Naive thymus-derived CD8-positive, alpha-beta T cell (primary cell): ENCODE data around the gene TMPRSS4. TPM values are rescaled to one million over a fixed set of nuclear protein-coding genes. Genes with fewer than 3 reads are reported as not detected.

ENCODE experiments used
- ATAC-seq, 2 donors: fragments of 150-1000 bp; cut with Tn5 transposase in 1 of 2; sonication (Bioruptor Pico), chemical (Tn5 transposase) in 1 of 2; 1 replicate in 1 of 2; 2 replicates in 1 of 2; pipeline ENCODE4 v1.10.0; 2021; ENCODE audit warnings: mild to moderate bottlenecking in 2 of 2, moderate library complexity in 2 of 2
- POLR2A ChIA-PET: fragments of 350-600 bp; sonication (Branson Sonifier 250); formaldehyde crosslinking; loops from one replicate; lab custom pipeline; 2021; ENCODE audit warnings: antibody characterized with exemption; lab: Charles Lee
- DNase-seq, 10 donors: peaks; one replicate each; pipeline versions ENCODE4 v3.0.0 to v3.0.0-alpha.2; 2020 to 2022
- H3K27ac Mint-ChIP-seq, 10 donors: one replicate each; pipeline ENCODE4 v1.8.0; 2020 to 2022; ENCODE audit warnings: mild to moderate bottlenecking in 10 of 10, mixed read lengths in 10 of 10, moderate library complexity in 4 of 10, inconsistent platforms in 1 of 10
- H3K27me3 Mint-ChIP-seq, 5 donors: one replicate each; pipeline ENCODE4 v1.8.0; 2021 to 2022; ENCODE audit warnings: mixed read lengths in 5 of 5
- H3K36me3 Mint-ChIP-seq, 3 donors: one replicate each; pipeline ENCODE4 v1.8.0; 2020 to 2022; ENCODE audit warnings: mixed read lengths in 3 of 3, mild to moderate bottlenecking in 2 of 3, inconsistent platforms in 1 of 3
- H3K4me1 Mint-ChIP-seq, 4 donors: one replicate each; pipeline ENCODE4 v1.8.0; 2021 to 2022; ENCODE audit warnings: mixed read lengths in 4 of 4
- H3K4me3 Mint-ChIP-seq, 10 donors: one replicate each; pipeline ENCODE4 v1.8.0; 2020 to 2022; ENCODE audit warnings: mild to moderate bottlenecking in 10 of 10, mixed read lengths in 10 of 10, moderate library complexity in 6 of 10, inconsistent platforms in 1 of 10
- H3K9me3 Mint-ChIP-seq, 9 donors: one replicate each; pipeline ENCODE4 v1.8.0; 2020 to 2022; ENCODE audit warnings: mixed read lengths in 9 of 9, mild to moderate bottlenecking in 3 of 9, inconsistent platforms in 1 of 9, moderate library complexity in 1 of 9
- polyA plus RNA-seq, 3 donors: library from polyadenylated mRNA; unstranded; fragments of 300-500 nt; fragmentation: Illumina TruSeq; gene quantifications; one replicate each; pipeline ENCODE4 v1.2.3, GENCODE V29; 2021
- total RNA-seq, 8 experiments: library from RNA in 2 of 8; stranded (reverse) in 2 of 8; gene quantifications; one replicate each; pipeline ENCODE4 v1.2.3 and lab custom pipeline; 2021 to 2026

TMPRSS4 gene
- total and polyA plus RNA-seq, 5 experiments from 2014 or later, result not detected

DNA sequence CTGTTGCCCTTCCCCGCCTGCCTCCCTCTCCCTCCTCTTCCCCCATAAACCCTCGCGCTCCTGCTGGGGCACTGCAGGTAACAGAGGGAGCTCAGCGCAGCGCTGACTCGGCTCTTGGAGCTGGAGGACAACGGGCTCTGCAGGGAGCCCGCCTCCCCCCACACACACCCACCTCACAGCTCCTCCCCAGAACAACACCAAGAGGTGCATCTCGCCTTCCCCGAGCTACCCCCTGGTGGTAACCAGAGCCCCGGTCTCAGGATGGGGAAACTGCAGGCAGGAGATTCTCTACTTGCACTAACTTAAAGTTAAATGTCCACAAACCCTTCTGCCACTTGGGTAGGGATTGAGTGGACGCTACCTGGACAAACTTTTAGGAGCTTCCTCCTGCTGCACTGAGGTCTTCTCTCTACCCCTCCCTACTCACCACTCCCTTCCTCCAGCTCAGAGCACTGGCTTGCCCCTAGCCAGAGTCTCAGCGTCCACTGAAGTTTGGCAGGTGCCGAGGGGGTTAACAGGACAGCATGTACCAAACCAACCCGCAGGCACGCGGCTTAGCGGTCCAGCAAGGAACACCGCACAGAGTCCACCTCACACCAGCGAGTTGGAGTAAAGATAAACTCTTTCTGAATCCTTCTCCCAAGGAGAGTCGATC is 79.8 kb downstream of the TMPRSS4 start:
- peak overlapping the region in 2 of 10 donors; percentile 41 to 58 for H3K4me3 Mint-ChIP-seq

DNA sequence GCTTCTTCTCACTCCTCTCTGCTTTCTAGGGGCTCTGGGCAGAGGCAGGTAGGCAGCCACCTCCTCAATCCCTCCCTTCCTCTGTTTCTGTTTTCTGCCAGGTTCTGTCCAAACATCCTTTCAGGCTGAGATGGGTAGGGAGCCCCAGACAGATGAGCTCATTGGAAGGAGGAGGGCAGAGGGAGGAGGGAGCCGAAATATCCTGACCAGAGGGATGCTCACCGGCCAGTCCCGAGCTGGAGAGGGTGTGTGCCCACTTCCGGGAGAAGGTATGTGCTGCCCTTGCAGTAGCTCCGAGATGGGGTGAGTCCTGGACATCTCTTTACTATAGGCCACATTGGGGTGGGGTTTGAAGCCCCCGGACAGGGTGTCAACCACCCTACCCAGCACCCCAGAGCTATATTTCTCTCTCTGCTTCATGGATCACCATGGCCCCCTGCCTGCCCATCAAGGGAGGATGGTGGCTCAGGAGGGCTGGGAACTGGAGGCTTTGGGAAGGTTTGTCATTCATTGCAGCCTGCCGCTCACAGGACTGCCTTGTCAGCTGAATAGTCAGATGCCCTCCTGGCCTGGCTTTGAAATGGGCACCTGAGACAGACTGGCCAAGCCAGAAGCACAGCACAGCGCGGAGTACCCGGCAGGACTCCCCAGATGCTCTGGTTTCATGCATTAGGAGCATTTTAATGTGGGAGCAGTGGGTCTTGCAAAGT is 80.5 kb downstream of the TMPRSS4 start:
- no peak overlapping the region for H3K27ac Mint-ChIP-seq
- peaks cover 12 to 25% (median 17%) of the 10 kb centered on the region in 4 donors for H3K4me1 Mint-ChIP-seq
- H3K36me3 Mint-ChIP-seq, result no peaks in the 10 kb centered on the region
- peaks cover 29 to 71% (median 47%) of the 10 kb centered on the region in 5 donors for H3K27me3 Mint-ChIP-seq
- POLR2A ChIA-PET, result interaction anchor here (0.9 kb wide), 1 partner anchor 16 kb away, joined by 3 read pairs; no protein-coding TSS in a partner anchor
- DNase-seq (no peak), ATAC-seq (no peak)
- no peaks in the 10 kb centered on the region for H3K9me3 Mint-ChIP-seq
- H3K4me3 Mint-ChIP-seq, result peak overlapping the region in 2 of 10 donors; percentile 41 to 58

More for the DNA sequence above, 79.8 kb downstream of the TMPRSS4 start:
- ATAC-seq (peak; percentile 67 to 80), DNase-seq (peak in 6 of 10 donors; percentile 9 to 48 (median 22))
- POLR2A ChIA-PET, result interaction anchor here (0.9 kb wide), 1 partner anchor 17 kb away, joined by 3 read pairs; no protein-coding TSS in a partner anchor
- Mint-ChIP-seq H3K27me3 (peaks cover 29 to 71% (median 47%) of the 10 kb centered on the region in 5 donors), H3K9me3 (no peaks in the 10 kb centered on the region), H3K27ac (no peak overlapping the region), H3K36me3 (no peaks in the 10 kb centered on the region), H3K4me1 (peaks cover 12 to 25% (median 17%) of the 10 kb centered on the region in 4 donors)

DNA sequence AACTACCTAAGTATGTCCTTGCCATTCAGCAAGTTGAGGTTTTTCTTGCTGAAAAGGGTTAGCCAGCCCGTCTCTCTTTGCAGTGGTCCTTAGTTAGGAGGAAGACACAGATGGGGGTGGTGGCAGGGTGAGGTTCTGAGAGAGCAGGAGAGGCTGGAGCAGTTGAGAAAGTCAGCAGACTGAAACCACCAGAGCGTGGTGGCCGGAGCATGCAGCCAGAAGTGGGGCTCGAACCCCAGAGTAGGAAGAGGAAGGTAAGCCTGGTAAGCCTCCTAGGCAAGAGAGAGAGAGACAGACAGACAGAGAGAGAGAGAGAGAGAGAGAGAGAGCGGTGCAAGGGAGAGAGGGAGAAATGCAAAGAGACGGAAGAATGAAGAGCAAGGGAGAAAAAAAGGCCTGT is 84.9 kb downstream of the TMPRSS4 start:
- DNase-seq (no peak), ATAC-seq (no peak)
- peaks cover 3 to 12% (median 6%) of the 10 kb centered on the region in 4 donors for H3K4me1 Mint-ChIP-seq
- H3K27ac Mint-ChIP-seq, result no peak overlapping the region
- H3K9me3 Mint-ChIP-seq, result no peaks in the 10 kb centered on the region
- POLR2A ChIA-PET, result no interaction called here
- no peaks in the 10 kb centered on the region for H3K36me3 Mint-ChIP-seq
- no peak overlapping the region for H3K4me3 Mint-ChIP-seq
- peaks cover 12 to 34% (median 23%) of the 10 kb centered on the region in 5 donors for H3K27me3 Mint-ChIP-seq

DNA sequence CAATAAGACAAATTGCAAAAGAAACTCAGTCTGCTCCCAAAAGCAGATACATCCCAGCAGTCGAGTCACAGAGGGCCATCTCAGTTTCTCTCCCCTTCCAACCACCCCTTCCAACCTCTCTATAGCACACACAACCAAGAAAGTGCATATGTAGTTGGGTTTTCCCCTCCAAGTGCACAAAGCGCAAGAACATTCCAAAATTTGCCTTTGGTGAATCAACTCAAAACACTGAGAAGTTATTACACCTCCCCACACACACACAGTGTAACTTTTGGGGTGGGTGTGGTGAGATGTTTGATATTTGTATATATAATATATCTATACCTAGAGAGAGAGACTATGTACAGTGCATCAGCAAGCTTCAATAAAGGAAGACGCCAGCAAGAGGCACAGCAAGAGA is 86.0 kb downstream of the TMPRSS4 start:
- Mint-ChIP-seq H3K4me1 (peaks cover 0 to 3% (median 1%) of the 10 kb centered on the region in 4 donors), H3K4me3 (no peak overlapping the region), H3K9me3 (no peaks in the 10 kb centered on the region), H3K27ac (no peak overlapping the region), H3K36me3 (no peaks in the 10 kb centered on the region), H3K27me3 (peaks cover 5 to 23% (median 16%) of the 10 kb centered on the region in 5 donors)
- ATAC-seq (no peak), DNase-seq (no peak)
- POLR2A ChIA-PET, result no interaction called here

DNA sequence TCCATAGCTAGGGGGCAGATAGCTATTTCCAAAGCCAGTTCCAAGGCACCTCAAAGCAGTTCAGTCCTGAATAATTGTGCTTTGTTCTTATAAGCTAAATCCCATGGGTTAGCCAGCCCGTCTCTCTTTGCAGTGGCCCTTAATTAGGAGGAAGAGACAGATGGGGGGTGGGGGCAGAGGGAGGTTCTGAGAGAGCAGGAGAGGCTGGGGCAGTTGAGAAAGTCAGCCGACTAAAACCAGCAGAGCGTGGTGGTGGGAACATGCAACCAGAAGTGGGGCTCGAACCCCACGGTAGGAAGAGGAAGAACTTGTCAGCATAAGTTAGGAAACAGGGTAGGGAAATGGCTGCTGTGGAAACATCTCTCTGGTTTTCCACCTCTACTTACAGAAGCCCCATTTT is 86.6 kb downstream of the TMPRSS4 start:
- H3K4me1 Mint-ChIP-seq, result peaks cover 0 to 2% (median 0%) of the 10 kb centered on the region in 4 donors
- no peak overlapping the region for H3K27ac Mint-ChIP-seq
- no peaks in the 10 kb centered on the region for H3K9me3 Mint-ChIP-seq
- POLR2A ChIA-PET, result no interaction called here
- DNase-seq, result no peak
- H3K4me3 Mint-ChIP-seq, result no peak overlapping the region
- peaks cover 4 to 17% (median 12%) of the 10 kb centered on the region in 5 donors for H3K27me3 Mint-ChIP-seq
- no peaks in the 10 kb centered on the region for H3K36me3 Mint-ChIP-seq
- ATAC-seq, result no peak

DNA sequence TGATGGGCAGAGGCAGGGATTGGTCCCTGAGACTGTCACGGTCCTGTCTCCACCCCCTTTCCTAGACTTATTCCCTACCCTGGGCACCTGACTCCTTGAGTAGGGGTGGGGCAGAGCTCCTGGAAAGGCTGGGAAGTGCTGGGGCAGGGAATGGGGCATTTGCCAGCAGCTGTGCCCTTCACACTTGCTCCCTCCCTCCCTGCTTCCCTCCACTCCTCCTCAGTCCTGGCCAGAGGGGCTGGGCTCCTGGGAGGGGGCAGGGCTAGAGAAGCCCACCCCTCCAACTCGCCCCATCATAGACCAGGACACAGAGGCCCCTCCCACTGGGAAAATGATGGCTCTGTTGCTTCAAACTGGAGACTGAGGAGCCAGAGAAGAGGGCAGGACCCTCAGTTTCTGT is 88.0 kb downstream of the TMPRSS4 start:
- peaks cover under 1 to 16% (median 3%) of the 10 kb centered on the region in 5 donors for H3K27me3 Mint-ChIP-seq

DNA sequence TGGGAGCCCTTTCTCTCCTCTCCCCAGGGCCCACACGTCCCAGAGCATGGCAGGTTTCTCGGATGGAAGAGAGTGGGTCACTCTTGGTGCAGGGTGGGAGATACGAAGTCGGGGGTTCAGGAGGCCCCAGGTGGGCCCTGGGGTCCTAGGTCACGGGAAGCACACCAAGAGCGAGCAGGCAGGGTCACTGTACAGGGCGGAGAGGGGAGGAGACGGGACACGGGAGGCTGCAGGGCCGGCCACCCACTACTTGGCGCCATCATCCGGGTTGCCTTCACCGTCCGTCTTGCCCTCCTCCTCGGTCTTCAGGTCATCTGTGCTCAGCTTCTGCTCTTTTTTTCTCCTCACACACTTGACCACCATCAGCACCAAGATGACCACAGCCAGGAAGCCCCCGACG is 89.8 kb downstream of the TMPRSS4 start:
- Mint-ChIP-seq H3K27me3 (peaks cover 0 to 20% (median 3%) of the 10 kb centered on the region in 5 donors), H3K36me3 (no peaks in the 10 kb centered on the region), H3K4me3 (no peak overlapping the region), H3K27ac (no peak overlapping the region), H3K9me3 (no peaks in the 10 kb centered on the region), H3K4me1 (peaks cover under 1 to 6% (median 2%) of the 10 kb centered on the region in 4 donors)
- DNase-seq (no peak), ATAC-seq (no peak)
- POLR2A ChIA-PET, result no interaction called here

More for the DNA sequence above, 88.0 kb downstream of the TMPRSS4 start:
- DNase-seq (no peak), ATAC-seq (no peak)
- POLR2A ChIA-PET, result no interaction called here
- H3K36me3 Mint-ChIP-seq, result no peaks in the 10 kb centered on the region
- H3K27ac Mint-ChIP-seq, result no peak overlapping the region
- no peak overlapping the region for H3K4me3 Mint-ChIP-seq
- peaks cover 0 to 3% (median 0%) of the 10 kb centered on the region in 4 donors for H3K4me1 Mint-ChIP-seq
- no peaks in the 10 kb centered on the region for H3K9me3 Mint-ChIP-seq

DNA sequence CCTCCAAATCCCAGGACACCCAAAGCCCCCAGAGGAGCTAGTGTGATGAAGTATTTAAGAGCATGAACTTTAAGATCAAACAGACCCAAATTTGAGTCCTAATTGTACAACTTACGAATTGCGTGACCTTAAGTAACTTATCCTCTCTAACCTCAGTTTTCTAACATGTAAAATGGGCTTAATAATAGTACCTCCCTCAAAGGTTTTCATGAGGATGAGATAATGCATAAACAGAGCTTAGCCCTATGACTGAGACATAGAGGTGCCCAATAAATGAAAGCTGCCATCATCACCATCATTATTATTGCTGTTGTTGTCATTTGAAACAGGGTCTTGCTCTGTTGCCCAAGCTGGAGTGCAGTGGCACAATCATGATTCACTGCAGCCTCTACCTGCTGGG is 90.4 kb downstream of the TMPRSS4 start:
- ATAC-seq (no peak), DNase-seq (no peak)
- H3K36me3 Mint-ChIP-seq, result no peaks in the 10 kb centered on the region
- POLR2A ChIA-PET, result no interaction called here
- peaks cover 2 to 7% (median 5%) of the 10 kb centered on the region in 4 donors for H3K4me1 Mint-ChIP-seq
- H3K27me3 Mint-ChIP-seq, result peaks cover 0 to 20% (median 3%) of the 10 kb centered on the region in 5 donors
- H3K9me3 Mint-ChIP-seq, result no peaks in the 10 kb centered on the region
- H3K4me3 Mint-ChIP-seq, result no peak overlapping the region
- no peak overlapping the region for H3K27ac Mint-ChIP-seq

DNA sequence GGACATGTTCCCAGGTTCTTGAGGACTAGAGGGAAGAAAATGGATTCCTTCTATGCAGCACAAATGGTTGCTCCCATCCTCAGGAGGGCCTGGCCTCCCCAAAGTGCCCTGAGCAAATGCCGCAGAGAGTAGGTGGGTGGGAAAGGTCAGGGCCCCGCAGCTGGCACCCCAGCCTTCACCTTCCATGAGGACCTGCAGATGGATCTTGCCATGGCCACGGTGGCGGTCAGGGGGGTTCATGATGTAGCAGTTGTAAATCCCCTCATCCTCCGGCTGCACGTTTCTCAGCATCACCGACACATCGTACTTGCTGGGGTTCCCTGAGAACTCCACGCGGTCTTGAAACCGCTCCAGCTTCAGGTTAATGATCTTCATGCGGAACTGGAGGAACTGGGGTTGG is 91.0 kb downstream of the TMPRSS4 start:
- Mint-ChIP-seq H3K36me3 (no peaks in the 10 kb centered on the region), H3K27me3 (peaks cover 0 to 20% (median 3%) of the 10 kb centered on the region in 5 donors), H3K4me3 (no peak overlapping the region), H3K27ac (no peak overlapping the region), H3K4me1 (peaks cover 2 to 7% (median 5%) of the 10 kb centered on the region in 4 donors), H3K9me3 (no peaks in the 10 kb centered on the region)
- POLR2A ChIA-PET, result no interaction called here
- ATAC-seq (no peak), DNase-seq (no peak)

DNA sequence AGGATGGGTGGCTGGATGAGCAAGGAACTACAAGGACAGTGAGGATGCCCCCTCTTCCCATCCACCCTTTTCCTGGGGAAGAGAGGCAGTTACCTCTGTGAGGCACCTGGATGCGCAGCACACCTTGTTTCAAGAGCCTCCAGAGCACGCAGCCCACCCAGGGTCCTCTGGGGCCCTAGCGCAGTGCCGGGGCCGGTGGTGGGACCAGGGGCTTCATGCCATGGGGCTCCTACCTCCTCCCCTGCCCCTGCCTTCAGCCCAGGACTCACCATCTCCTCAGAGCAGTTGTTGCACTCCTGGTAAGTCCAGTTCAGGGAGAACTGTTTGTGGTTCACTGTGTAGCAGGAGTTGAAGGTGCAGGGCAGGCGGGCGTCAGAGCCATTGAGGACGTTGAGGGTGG is 91.4 kb downstream of the TMPRSS4 start:
- Mint-ChIP-seq H3K9me3 (no peaks in the 10 kb centered on the region), H3K27ac (peak overlapping the region in 1 of 10 donors; percentile 47), H3K4me3 (no peak overlapping the region), H3K4me1 (peaks cover 2 to 9% (median 5%) of the 10 kb centered on the region in 4 donors), H3K36me3 (no peaks in the 10 kb centered on the region), H3K27me3 (peaks cover 0 to 18% (median 3%) of the 10 kb centered on the region in 5 donors)
- DNase-seq (no peak), ATAC-seq (no peak)
- POLR2A ChIA-PET, result no interaction called here

DNA sequence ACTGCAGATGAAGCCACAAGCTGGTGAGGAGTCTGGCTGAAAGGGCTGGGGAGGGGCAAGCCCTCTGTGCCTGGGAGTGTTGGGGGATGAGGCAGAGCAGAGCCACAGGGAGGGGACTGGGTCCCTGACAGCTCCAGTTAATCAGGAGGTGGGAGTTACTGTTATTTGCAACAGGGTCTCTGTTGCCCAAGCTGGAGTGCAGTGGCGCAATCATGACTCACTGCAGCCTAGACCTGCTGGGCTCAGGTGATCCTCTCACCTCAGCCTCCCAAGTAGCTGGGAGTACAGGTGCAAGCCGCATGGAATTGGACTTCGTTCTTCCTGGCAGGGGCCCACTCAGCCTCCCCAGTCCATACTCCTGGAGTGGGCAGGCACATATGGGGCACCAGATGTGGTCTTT is 91.9 kb downstream of the TMPRSS4 start:
- no peak overlapping the region for H3K4me3 Mint-ChIP-seq
- H3K36me3 Mint-ChIP-seq, result no peaks in the 10 kb centered on the region
- ATAC-seq (no peak), DNase-seq (no peak)
- H3K4me1 Mint-ChIP-seq, result peaks cover 2 to 9% (median 5%) of the 10 kb centered on the region in 4 donors
- POLR2A ChIA-PET, result no interaction called here
- H3K27me3 Mint-ChIP-seq, result peaks cover 0 to 15% (median 3%) of the 10 kb centered on the region in 5 donors
- H3K9me3 Mint-ChIP-seq, result no peaks in the 10 kb centered on the region
- peak overlapping the region in 1 of 10 donors; percentile 47 for H3K27ac Mint-ChIP-seq

DNA sequence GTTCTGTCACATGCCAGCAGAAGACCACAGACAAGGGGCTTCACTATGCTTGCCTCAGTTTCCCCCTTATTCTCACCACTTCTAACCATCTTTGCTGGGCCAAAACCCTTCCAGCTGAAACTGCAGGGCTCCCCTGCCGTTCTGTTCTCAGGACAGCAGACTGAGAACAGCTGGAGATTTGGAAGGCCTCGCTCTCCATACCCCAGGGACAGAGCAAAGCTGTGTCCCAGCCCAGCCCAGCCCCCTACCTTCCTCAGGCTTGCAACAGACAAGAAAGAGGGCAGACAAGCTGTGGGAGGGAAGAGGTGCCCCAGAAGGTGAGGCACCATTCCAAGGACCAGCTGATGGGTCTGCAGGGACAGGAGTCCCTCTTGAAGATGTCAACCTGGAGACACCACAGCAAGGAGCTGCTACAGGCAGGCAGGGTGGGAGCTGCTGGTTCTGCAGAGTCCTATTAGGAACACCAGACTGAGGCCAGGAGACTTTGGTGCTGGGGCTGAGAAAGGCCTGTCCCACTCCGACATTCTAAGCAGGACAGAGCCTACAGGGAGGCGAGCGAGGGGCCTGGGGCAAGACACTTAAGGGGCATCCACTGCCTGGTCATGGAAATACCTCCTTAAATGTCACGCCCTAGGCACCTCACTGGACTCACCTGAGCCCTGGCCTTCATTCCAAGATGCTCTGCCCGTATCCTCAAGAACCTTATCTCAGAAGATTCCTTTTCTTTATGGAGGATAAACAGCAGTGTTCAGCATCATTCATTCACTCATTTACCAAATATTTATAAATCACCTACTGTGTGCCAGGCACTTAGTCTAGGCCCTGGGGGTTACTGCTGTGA is 92.6 kb downstream of the TMPRSS4 start:
- Mint-ChIP-seq H3K9me3 (no peaks in the 10 kb centered on the region), H3K27me3 (peaks cover 0 to 13% (median 6%) of the 10 kb centered on the region in 5 donors), H3K4me3 (no peak overlapping the region), H3K27ac (no peak overlapping the region), H3K36me3 (no peaks in the 10 kb centered on the region), H3K4me1 (peaks cover 2 to 7% (median 5%) of the 10 kb centered on the region in 4 donors)
- POLR2A ChIA-PET, result no interaction called here
- no peak for DNase-seq
- no peak for ATAC-seq
